HG02798 (cell line): Measurements from ENCODE around the gene PRKCA.
"Not testable (repeated sequence)": the region's sequence is repeated elsewhere in the genome, so short reads cannot be mapped to it uniquely, and the experiment has no call there.

Experiments
- ATAC-seq: cut with Tn5 transposase; IDR thresholded peaks from one replicate; pipeline ENCODE4 v1.9.1; 2021; ENCODE audit warnings: mild to moderate bottlenecking; ENCODE audit not compliant: unreplicated experiment, poor library complexity

The PRKCA gene

DNA sequence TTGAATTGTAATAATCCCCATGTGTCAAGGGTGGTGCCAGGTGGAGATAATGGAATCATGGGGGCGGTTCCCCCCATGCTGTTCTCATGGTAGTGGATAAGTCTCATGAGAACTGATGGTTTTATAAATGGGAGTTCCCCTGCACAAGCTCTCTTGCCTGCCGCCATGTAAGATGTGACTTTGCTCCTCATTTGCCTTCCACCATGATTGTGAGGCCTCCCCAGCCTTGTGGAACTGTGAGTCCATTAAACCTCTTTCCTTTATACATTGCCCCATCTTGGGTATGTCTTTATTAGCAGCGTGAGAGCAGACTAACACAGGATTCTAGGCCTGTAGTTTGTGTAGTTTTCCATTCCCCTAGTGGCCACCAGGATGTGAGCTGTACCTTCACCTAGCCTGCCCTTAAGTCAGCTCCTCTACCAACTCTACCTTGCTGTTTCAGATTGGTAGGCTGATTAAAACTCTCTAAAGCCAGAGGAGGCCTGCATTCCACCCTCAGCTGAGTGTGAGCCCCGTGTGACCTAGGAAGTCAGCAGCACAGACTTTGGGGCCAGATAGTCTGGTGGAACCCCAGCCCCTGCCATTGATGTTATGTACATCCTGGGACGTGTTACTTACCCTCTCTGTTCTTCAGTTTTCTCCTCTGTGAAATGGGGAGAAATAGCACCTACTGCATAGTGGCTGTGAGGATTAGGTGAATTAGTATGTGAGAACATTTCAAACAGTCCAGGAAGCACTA lies 280.1 kb downstream of the PRKCA start:
- ATAC-seq: no peak

DNA sequence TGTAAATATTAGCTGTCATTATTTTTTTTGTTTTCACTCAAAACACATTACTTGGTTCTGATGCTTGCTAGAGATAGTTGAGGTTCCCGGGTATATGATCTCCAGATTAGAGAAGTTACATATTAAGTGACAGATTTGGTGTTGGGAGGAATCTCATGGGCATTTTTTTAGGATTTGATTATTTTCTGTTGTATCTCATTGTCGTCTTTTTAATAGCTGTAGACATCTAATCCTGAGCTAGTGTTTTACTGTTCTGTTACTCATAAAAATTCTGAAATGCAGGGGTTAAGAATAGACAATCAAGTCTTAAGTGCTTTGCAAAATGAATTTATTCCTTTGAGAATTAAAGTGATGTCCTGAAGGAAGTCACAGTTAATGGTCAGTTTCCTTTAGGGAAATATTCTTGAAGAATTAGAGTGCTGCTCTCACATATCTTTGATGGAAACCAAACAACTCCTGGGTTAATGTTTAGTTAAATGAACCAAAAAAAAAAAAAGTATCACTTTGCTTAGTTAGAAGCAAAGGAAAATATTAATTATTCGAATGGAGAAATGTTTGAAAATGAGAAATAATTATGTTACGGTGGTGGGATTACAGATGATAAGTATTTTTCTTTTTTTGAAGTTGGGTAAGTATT lies 280.8 kb downstream of the PRKCA start:
- no peak for ATAC-seq

DNA sequence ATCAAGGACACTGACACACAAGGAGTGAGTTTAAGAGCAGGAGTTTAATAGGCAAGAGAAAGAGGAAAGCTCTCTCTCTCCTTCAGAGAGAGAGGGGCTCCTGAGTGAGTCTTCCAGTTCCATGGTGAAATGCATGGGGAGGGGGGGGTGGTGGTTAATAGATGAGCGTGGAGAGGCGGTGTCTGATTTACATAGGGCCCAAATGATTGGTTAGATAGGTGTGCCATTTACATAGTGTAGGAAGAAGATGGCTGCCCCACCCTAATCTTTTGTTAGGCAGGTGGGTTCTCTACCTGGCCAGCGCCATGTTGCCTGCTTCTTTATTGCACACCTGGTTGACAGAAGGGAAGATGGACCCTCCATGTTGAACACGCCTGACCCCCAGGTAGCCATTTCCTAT lies 282.5 kb downstream of the PRKCA start:
- ATAC-seq: no peak

DNA sequence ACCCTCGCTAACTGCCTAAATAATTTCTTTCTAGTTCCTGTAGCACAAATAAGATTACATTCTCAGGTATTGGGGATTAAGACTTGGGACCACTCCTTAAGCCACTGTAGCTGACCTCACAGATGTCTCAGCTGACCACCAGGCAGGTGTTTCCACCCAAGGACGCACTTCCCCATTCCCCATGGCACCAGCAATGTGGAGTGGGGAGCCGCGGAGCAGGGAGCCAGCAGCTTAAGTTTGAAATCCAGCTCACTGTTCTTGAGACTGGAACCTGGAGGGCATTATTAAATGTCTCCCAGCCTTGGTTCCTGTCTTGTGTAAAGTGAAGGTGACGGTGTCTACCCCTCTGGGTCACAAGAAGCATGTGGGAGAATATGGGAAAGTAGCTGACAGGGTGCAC lies 283.1 kb downstream of the PRKCA start:
- no peak for ATAC-seq

DNA sequence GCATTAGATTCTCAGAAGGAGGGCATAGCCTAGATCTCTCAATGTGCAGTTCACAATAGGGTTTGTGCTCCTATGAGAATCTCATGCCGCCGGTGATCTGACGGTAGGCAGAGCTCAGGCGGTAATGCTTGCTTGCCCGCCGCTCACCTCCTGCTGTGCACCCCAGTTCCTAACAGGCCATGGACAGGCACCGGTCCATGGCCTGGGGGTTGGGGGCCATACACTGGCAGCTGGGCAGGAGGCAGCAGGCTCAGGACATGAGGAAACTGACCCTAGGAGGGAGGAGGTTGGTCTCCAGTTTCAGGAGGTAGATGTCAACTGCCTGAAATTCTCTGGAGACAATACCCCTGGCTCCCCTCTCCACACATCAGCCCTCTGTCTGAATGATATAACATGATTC lies 287.5 kb downstream of the PRKCA start:
- no peak for ATAC-seq

DNA sequence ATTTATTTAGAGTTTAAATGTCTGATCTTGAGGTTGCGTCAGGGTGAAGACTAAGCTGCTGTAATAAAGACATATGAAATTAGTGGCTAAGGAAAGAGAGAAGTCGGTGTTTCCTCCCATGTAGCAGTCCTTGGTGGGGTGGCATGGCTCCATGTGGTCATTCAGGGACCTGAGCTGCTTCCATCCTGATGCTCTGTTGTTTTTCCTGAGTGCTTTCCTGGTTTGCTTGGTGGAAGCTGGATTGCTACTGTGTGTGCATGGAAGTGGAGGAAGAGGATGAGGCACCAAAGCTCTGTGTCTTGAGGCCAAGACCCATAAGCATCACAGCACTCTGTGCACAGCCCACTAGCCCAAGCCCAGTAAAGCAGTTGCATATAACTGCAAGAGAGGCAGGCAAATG lies 290.7 kb downstream of the PRKCA start:
- ATAC-seq: no peak

DNA sequence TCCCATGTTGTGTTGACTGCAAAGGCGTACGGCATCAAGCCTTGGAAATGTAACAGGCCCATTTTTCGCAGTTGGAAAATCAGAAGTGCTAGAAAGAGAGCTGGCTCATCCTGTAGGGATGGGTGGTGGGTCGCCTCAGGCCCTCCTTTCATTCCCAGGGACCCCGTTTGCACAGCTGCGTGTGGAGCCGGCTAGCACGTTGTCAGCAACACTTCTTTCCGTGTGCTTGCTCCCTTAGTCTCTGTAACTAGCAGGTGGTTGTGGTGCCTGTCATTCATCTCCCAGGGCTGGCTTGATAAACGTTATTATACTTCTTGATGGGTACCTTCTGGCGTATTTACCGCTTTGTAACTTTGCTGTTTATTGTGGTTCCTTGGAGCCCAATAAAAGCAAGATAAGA lies 293.5 kb downstream of the PRKCA start:
- no peak for ATAC-seq

DNA sequence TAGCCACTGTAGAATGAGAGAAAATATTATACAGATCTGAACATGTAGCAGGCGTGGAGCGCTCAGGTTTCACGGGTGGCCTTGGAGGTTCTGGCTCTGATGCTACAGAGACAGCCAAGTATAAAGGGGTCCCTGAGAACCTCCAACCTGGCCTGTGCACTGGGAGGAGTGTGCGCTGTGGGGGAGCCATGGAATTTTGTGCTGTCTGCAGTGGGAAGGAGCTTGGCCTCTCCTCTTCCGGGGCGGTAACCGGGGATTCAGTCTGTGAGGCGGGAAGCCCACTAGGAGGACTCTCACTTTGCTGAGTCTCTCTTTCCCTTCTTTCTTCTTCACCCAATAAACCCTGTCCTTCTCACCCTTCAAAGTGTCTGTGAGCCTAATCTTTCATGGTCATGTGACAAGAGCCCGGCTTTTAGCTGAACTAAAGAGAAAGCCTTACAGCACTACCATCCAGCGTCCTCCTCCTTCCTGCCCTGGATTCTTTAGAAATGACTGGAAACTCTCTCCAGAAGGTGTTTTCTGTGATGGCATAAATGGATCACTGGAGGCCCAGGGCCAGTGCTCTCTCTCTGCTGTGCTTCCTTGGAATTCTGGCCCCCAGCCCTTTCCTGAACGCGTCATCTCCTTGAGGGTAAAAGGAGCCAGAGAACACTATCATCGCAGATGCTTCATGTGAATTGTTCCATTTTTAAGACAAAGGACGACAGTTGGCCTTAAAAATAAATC lies 300.4 kb downstream of the PRKCA start:
- ATAC-seq: no peak

DNA sequence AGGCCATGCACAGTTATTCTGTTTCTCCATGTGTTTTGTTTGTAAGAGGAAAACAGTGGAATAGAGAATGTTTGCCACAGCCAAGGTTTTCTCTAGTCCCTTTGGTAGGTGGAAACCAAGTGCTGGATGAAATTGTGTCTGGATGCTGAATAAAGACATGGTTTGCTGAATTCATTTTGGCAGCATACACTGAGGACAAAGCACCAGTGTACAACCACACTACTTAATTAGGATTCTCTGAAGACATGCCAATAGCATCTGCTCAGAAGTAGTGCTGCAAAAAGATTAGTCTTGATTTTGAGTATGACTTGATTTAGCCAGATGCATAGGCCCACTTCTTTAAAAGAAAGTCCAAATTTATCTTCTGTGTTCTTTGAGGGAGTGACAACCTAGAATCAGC lies 302.0 kb downstream of the PRKCA start:
- no peak for ATAC-seq

DNA sequence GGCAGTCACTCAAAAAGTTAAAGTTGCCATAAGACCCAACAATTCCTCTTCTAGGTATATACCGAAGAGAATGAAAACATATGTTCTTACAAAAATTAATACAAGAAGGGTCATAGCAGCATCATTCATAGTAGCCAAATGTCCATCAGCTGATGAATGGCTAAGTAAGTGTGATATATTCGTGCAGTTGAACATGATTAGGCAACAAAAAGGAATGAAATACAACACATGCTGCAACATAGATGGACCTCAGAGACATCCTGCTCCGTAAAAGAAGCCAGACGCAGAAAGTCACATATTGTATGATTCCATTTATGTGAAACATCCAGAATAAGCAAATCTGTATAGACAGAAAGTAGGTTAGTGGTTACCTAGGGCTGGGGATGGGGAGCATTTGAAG lies 303.1 kb downstream of the PRKCA start:
- ATAC-seq: no peak

DNA sequence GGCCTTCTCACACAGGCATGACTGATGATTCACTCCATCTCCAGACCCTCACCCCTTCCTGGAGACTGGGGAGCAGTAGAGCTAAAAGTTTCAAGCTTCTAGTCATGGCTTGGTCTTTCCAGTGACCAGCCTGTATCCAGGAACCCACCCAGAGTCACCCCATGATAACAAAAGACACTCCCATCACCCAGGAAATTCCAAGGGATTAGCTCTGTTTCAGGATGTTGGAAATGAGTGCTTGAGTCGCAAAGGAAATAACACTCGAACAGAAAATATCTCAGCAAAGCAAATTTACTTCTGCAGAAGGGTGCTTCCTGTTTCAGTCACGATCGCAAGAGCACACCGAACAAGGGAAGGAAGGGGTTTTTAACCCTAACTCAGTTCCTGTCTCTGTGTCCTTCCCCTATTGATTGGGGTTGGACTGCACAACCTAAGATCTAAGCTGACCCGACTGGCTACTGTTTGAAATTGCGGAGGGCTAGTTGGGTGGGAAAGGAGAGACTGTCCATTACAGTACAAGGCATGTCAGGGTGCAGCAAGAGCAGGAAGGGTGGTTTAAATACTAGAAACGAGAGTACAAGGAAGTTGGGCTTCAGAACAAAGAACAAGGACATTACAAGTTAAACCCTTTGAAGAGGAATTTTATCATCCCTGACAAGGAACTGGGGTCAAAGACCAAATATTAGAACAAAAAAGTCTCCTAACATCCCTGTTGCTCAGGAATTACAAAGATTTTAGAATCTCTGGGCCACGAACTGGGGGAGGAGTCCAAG lies 308.1 kb downstream of the PRKCA start:
- ATAC-seq: no peak

DNA sequence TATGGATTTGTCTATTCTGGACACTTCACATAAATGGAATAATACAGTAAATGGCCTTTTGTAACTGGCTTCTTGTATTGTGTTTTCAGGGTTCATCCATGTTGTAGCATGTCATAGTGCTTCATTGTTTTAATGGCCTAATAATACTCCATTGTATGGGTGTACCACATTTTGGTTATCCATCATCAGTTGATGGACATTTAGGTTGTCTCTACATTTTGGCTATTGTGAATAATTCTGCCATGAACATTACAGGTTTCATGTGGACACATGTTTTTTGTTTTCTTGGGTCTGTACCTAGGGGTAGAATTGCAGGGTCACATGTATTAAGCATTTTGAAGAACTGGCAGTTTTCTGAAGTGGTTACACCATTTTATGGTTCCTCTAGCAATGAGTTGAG lies 309.0 kb downstream of the PRKCA start:
- ATAC-seq: no peak

DNA sequence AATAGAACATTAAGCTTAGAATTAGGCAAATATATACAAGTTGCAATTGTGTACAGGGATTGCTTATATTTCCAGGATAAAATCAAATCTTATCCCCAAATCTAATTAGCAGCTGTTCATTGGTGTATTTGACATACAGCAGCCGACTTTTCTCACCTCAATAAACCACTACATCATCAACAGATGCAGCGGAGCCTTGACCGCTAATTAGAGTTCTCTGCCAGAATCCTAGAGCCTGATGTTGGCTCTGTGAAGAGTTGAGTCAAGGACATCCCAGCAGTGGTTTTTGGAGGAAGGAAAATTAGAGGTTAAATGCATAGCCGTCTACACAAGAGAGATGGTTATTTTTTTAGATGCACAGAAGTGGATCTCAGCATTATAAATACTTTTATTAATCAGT lies 310.6 kb downstream of the PRKCA start:
- no peak for ATAC-seq

DNA sequence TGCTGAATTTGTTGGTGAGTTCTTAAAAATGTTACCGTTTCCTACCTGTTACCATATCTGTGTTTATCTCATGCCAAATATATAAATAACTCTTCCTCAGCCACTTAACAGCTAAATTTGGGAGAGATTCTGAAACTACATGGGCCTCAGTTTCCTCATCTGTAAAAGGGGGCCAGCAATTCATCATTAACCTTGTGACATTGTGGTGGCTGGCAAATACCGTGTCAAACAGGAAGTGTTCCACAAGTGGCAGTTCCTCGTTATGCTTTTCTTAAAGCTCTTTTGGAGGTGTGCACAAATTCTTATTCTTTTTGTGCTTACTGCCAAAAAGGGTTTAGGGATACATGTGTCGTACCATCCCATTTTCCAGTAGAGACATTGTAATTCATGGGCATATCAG lies 312.1 kb downstream of the PRKCA start:
- no peak for ATAC-seq

DNA sequence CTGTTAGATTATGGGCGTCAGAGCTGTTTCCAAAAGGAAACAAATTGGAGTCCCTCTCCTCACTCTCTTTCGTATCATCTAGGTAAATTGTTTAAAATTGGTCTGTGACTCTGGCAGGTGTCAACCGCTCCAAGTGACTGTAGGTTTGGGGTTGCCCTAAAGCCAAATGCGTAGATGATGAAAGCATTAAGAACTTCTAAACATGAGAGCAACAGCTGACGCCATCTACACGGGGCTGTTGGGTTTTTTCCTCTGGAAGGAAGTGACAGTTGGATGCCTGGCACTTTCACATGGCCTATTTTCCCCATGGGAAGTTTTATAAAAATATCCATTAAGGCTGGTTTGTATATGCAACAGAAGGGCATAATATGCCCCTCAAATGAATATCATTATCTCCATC lies 316.8 kb downstream of the PRKCA start:
- no peak for ATAC-seq

DNA sequence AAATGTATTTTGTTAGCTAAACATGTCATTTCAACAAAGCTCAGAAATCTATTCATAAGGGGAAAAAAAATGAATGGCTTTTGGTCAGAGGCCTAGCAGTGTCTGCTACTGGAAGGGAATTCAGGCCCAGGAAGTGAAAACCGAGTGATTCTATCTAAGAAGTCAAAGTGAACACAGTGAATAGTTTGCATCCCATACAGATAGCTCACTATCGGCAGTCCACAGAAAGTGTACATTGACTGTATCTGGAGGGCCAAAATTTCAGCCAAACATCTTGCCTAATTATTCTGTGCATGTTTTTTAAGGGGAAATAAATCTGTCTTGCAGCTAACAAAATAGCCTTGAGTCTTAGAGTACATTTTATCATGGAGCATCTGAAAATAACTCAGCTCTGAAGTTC lies 318.1 kb downstream of the PRKCA start:
- no peak for ATAC-seq

DNA sequence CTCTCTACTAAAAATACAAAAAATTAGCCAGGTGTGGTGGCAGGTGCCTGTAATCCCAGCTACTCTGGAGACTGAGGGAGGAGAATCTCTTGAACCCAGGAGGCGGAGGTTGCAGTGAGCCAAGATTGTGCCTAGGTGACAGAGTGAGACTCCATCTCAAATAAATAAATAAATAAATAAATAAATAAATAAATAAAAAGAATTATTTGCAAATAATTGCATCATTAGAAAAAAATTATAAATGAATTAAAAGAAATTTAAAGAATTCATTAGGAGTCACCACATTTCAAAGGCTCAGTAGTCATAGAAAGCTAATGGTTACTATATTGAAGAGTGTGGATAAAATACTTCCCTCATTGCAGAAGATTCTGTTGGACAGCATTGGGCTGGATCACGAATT lies 322.2 kb downstream of the PRKCA start:
- ATAC-seq: not testable (repeated sequence)

DNA sequence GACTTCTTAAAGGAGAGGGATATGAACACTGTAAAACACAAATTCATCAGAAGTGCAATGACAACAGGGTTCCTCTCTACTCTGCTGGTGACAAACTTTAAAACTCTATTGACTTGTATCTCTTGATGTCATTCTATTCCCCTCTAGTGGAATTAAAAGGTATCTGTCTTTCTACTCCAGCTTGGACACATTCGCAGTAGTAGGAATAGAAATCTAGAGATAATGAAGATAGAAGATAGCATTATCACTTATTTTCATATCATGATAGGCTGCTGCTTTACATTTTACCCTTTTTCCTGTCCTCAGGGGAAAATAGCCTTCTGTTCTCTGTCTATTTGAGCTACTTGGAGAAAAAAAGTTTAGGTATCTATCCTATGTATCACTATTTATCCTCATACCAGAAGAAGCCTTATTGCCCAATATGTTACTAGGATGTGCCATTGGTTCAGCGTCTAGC lies 322.9 kb downstream of the PRKCA start:
- ATAC-seq: no peak

DNA sequence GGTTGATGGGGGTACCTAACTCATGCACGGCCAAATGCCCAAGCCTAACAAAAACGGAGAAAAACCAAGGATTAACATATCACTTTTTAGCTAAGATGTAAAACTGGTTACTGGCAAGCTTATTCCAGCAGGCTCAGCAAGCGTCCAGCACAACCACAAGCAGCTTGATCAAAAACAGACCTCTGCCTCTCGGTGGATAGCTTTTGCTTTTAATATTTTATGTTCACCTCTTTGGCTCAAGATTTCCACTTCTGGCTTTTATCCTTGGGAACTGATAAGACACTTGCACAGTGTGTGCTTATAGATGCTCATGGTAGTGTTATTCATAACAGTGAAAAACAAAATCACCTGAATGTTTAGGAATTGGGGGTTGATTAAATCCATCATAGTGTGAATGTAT lies 325.6 kb downstream of the PRKCA start:
- ATAC-seq: no peak

DNA sequence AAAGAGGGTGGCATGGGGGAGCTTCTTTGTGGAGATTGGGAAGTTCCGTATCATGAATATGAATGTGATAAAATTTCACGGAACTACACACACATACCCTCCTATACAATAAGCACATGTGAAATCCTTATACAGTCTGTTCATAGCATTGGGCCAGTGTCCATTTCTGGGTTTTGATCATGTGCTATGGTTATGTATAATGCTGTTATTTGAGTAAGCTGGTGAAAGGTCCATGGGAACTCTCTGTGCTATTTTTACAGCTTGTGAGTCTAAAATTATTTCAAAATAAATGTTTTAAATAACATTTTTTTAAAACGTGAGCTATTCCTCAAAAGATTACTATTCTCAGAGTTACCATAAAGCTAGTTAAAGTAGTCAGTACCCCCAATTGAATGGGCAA lies 327.3 kb downstream of the PRKCA start:
- no peak for ATAC-seq

DNA sequence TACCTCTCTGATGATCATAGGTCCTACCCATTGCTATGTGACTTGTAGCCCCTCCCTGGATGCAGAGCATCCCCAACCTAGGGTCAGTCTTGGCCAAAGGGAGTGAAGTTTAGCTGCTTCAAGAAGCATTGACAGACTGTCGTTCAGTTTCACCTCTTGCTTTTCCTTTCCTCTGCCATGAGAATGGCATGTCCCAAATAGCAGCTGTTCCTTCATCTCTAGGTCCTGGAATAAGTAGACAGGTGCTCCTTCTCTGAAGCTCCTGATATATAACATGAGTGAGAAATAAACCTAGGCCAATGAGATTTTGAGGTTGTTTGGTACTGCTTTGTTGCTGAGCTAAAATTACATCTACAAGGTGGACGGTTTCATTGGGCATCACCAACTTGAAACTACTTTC lies 328.0 kb downstream of the PRKCA start:
- ATAC-seq: no peak
